ENCODE measurements around the gene CNIH2.
"Not testable (repeated sequence)": the region's sequence is repeated elsewhere in the genome, so short reads cannot be mapped to it uniquely, and the experiment has no call there.

The CNIH2 gene

DNA sequence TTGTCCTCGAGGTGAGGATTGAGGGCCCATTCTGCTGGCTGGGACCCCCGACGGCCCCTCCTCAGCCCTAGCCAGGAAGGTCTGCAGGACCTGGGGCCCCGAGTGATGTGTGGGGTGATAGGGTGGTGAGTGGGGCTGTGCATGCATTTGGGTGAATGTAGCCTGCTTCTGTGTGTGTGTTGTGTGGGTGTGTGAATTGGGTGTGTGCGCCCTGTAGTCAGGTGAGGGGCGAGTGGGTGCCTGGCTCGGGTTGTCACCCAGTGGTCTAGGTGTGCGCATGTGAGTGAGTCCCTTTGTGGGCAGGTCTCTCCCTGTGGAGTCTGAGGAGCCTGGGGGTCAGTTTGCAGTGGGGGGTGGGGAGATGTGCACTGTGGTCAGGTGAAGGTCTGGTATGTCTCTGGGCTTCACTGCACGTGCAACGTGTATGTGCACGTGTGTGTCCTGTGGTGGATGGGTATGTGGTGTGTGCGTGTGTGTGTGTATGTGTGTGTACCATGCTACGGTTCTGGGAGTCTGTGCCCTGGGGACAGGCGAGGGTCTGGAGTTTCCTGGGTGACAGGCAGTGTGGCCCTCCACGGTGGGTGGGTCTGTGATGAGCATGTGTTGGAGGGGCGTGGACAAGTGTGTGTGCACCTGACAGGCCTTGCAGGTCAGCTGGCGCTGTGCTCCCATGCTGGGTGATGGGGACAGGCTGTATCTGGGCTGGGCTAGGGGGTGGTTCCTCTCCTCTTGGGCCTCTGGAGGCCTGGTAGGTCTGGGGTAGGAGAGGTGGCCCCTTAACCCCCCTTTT is 14.8 kb downstream of the CNIH2 start:
- DNase-seq = no peak

DNA sequence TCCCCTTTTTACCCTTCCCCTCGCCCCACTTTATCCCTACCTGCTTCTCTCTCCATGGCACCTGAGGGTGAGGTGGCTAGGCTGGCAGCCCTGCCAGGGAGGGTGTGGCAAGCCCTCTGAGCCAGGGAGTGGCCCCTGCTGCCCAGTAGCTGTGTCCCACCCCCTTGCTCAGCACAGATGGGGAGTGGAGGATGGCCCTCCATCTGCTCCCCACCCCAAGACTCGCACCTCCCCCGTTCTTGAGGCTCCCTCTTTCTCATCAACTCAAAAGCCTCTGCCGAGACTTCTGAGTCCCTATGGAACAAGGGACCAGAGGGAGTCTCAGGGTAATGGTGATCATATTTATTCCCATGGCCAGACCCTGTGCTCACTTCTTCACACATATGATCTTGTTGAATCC is 15.4 kb downstream of the CNIH2 start:
- DNase-seq = no peak

DNA sequence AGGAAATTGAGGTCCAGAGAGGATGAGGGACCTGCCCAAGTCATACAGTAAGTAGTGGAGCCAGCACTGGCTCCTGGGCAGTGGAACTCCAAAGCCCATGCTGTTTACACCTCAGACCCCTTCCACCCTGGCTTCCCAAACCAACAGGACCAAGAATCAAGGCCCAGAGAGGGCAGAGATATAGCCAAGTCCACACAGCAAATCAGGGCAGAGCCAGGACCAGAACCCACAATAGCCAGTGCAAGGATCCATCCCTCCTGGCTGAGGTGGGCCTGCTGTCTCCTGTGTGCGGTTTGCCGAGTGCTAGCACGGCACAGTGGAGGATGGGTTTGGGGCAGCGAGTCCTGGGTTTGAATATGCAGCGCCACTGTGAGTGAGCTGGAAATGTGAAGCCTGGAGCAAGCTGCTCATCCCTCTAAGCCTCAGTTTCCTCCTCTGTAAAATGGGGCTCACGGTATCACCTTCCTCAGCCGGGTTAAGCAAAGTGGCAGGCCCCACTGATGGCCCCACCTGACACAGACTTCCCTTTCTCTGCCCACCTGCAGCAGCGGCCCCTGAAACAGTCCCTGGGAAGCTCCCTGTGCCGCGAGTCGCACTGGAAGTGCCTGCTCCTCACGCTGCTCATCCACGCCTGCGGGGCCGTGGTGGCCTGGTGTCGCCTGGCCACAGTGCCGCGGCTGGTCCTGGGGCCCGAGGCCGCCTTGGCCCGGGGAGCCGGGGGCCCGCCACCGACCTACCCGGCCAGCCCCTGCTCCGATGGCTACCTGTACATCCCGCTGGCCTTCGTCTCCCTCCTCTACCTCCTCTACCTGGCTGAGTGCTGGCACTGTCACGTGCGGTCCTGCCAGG is 16.0 kb downstream of the CNIH2 start:
- DNase-seq = peak; percentile 56

DNA sequence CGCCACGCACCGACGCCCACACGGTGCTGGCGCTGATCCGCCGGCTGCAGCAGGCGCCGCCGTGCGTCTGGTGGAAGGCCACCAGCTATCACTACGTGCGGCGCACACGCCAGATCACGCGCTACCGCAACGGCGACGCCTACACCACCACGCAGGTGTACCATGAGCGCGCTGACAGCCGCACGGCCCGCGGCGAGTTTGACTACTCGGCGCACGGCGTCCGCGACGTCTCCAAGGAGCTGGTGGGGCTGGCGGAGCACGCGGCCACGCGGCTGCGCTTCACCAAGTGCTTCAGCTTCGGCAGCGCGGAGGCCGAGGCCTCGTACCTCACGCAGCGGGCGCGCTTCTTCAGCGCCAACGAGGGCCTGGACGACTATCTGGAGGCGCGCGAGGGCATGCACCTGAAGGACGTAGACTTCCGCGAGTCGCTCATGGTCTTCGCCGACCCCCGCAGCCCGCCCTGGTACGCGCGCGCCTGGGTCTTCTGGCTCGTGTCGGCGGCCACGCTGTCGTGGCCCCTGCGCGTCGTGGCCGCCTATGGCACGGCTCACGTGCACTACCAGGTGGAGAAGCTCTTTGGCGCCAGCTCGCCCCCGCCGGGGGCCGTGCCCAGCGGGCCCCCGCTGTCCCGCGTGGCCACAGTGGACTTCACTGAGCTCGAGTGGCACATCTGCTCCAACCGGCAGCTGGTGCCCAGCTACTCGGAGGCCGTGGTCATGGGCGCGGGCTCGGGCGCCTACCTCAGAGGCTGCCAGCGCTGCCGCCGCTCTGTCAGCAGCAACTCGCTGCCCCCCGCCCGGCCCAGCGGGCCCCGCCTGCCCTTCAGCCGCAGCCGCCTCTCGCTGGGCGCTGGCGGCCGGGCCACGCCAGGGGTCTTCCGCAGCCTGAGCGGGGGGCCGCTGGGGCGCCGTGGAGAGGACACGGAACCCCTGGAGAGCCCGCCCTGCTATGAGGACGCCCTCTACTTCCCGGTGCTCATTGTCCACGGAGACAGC is 16.9 kb downstream of the CNIH2 start:
- DNase-seq = no peak

DNA sequence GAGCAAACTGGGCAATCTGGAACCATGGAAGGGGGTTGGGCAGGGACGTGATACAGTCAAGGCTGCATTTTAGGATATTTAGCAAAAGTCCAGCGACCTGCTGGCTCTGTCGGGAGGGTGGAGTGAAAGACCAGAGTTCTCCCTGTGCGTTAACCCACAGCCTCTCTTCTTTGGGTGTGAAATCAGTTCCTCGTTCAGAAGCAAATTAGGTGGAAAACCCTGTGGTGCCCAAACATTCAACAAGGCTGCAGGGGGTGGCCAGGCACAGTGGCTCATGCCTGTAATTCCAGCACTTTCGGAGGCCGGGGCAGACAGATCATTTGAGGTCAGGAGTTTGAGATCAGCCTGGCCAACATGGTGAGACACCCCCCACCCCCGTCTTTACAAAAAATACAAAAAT is 19.6 kb downstream of the CNIH2 start:
- no peak for DNase-seq

DNA sequence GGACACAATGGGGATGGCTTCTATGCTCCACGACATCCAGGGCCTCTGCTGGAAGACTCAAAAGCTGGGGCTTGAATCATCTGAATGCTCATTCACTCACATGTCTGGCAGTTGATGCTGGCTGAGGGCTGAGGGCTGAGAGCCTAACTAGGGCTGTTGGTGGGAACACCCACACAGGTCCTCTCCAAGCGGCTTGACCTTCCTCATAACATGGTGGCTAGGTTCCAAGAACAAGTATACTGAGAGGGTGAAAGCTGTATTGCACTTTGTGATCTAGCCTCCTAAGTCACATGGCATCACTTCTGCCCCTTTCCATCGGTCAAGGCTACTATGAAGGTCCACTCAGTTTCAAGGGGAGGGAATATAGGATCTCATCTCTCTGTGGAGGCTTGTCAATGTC is 21.2 kb downstream of the CNIH2 start:
- DNase-seq = no peak

DNA sequence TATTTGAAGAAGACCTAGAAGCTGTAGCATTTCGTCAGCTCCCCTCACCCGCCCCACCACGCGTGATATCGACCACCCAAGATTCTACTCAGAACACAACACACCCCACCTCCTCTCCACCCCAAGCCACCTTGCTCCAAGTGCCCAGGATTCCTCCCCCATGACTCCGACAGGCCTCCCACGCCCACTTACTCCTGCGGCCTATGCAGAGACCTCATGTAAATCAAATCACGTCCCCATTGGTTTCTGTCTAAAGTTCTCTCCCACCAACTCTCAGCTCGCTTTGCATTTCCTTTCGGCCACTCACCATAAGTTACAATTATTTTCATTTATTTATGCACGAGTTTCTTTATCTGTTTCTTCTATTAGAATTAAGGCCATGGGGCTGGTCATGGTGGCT is 24.7 kb downstream of the CNIH2 start:
- DNase-seq = no peak

DNA sequence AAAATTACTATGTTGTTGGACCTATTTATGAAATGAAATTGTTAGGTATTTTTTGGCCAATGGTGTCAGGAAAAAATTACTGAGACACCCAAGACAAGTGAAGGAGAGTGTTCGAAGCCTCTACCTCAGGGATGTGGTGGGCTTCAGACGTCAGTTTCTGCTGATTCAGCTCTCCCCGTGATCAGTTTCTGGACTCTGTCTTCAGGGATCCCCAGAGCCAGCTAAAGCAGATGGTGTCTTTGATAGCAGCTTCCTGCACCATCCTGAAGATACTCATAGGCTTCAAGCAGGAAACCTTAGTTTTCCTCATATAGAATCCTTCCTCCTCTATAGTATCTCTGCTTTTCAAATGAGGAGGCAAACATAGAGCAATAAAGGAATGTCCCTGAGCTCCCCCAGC is 31.5 kb downstream of the CNIH2 start:
- DNase-seq = no peak

DNA sequence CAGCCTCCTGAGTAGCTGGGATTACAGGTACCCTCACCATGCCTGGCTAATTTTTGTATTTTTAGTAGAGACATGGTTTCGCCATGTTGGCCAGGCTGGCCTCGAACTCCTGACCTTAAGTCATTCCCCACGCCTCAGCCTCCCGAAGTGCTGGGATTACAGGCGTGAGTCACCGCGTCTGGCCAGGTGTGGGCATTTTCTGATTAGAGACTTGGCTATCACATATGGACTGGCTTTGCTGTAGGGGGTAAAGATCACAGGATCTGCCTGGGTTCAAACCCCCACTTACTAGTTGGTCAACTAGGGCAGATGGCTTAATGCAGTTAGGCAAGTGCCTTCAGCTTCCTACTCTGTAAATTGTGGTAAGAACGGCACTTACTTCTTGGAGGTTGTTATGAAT is 32.3 kb downstream of the CNIH2 start:
- no peak for DNase-seq

DNA sequence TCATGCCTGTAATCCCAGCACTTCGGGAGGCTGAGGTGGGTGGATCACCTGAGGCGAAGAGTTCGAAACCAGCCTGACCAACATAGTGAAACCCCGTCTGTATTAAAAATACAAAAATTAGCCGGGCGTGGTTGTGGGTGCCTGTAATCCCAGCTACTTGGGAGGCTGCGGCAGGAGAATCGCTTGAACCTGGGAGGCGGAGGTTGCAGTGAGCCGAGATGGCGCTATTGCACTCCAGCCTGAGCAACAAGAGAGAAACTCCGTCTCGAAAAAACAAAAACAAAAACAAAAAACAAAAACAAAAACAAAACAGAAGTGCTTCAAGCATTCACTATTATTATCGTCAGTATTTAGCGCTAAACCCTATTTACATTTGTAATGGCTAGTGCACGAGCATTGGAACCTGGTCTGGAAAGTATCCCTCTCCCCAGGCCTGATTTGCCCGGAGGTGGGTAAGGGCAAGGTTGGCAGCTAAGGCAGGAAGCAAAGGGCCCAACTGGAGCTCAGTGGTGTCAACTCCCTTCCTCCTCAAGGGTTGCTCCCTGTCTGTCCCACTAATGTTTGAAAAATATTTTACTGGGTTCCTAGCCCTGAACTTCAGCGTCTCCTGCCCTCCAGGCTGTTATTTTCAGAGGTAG is 32.9 kb downstream of the CNIH2 start:
- DNase-seq = not testable (repeated sequence)

DNA sequence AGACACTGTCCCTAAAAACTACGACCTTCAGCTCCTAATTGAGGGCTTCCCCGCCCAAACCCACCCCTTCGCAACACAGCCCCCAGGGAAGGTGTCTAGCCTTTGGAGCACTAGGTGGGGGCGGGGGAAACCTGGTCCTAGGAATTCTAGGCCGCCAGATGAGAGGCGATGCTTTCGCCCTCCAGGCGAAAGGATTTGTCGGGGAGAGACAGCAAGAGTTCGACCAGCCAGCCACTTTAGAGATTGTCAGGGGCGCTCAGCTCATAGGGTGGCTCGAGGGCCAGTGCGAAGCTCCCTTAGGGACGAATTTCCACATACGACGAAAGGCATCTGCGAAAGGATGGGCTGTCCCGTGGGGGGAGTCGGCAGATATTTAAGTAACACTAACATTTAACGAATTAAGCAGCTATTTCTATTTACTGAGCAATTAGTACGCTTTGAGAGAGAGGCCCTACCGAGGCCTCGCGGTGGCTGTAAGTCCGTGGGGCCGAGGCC is 33.5 kb downstream of the CNIH2 start:
- DNase-seq = no peak

DNA sequence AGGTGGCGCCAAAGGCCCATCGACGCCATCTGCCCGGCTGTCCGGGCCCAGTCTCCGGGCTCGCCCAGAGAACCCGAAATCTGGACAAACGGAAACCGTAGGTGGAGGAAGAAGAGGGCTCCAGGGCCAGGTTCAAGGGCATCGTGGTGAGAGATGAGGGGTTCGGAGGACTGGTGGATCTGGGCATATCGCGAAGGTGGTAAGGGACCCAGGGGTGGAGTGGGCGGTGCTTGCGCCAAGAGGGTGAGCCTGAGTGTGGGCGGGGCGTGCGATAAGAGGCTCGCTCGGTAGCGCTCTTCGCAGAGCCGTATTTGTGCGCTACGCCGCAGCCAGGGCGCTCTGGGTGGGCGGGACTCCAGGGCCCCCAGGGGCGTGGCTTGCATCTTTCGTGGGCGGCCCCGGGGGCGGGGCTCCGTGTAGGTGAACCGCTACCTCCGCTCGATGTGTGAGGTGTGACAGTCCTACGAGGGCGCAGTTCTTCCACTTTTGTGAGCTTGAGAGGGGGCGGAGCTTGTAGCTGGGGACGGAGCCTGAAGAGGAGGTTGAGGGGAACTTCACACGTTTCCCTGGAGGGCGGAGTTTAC is 34.1 kb downstream of the CNIH2 start:
- DNase-seq = peak; percentile 99

DNA sequence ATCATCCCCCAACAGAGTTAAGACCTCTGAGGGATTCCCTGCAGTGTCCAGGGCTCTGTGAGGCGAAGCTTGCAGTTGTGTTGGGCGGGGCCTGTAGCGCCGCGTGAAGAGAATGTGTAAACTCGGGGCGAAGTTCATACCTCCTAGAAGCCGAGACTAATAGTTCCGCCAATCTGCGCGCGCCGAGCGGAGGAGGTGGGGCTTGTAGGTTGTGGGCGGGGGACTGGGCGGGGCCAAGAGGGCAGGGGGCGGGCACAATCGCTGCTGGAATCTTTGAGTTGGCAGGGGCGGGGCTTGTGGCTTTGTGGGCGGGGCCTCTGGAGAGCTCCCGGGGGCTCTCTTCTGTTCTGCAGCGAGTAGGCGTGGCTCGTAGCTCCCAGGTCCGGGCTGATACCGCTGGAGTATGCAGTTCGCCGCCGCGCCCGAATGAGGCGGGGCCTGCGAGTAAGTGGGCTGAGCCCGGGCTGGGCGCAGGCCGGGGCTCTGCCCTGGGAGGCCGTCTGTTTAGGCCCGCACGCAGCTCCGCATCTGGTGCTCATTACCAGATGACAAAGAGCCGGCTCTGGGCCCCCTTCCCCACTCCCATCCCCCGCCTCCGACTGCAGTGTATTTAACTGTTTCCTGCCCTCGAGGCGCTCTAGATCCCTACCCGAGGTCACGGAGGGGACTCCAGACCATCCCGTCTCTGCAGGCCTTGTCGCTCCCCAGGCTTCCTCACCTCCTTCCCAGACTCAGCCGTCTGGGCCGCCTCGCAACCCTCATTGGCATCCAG is 34.8 kb downstream of the CNIH2 start:
- peak; percentile 98 for DNase-seq

DNA sequence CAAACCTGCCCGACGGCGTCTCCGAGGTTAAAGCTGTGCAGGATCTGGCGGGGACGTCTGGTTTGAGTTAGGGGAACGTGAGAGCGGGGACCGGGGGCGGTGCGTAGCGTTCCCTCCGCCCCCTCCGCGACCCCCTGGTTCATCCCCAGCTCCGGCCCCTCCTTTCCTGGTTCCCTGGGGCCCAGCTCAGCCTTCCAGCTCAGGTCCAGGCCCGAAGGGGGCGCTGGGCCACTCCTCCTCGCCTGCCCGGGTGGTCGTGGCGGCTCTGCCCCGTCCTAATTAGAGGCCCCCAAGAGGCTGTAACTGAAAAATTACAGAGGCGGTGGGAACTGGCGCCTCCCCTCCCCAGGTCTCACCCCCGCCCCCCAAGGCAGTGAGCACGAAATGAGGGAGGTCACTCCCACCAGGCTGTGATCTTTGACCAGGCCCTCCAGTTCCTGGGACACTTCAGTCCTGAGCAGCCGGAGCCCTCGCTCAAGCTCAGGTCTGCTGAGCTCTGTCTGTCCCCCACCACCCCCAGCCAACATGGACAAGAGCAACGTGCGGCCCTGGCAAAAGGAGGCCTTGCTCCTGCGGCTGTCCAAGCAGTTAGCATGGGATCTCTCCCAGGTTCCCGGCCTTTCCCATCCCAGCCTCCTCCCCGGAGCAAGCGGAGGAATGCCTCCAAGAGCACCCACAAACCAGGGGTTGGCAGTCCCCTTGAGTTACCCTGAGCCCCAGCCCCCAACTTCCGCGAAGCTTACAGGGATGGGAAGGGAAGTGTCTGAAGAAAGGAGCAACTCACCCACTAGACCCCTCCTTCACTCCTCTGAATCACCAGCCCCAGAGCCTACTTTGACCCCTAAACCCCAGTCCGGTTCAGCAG is 35.6 kb downstream of the CNIH2 start:
- no peak for DNase-seq

DNA sequence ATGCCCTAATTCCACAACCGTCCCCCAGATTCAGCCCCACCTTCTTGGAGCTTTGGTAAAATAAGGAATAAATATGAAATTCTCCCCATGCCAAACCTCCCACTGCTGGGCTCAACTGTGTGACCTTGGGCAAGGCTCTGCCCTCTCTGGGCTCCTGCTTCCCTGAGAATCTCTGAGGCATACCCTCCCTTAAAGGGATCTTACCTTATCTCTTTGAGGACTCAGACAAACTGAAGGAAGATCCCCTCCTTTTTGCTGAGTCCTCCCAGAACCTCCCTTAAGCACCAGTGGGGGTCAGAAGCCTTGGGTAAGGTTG is 36.2 kb downstream of the CNIH2 start:
- DNase-seq = no peak

DNA sequence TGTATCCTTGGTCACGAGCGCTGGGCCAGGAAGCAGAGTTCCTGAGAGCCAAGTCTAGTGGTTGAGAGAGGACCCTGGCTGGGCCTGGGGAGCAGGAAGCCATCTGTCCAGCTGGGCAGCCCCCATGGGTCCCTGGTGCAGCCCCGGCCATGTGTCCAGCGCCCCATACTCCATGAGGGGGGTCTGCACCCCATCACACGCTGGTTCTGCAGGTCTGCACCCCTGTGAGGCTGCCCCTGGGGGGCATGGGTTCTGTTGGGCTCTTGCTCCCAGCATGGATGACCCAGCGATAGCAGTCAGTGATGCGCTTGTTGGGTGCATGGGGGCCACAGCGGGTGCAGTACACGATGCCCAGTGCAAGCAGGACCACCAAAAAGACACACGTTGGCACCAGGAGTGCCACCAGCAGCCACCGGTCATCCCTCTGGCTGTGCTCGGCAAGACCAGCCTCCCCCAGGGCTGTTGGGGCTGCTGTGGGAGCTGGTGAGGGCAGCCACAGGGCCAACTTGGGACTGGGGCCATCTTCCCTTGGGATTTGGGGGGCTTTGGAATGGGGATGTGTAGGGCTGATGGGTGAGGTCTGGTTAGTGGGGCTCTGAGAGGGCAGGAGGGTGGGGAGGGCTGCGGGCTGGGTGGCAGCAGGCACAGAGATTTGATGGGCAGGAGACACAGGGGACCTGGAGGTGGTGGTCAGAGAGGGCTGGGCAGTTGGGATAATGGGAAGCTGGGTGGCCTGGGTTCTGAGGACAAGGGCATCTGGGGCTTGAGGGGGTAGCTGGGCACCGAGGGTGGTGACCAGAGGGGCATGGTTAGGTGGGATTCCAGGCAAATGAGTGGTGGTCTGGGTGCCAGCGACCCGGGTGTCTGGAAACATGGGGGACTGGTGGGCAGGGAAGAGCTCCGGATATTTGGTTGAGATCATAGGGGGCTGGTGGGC is 36.9 kb downstream of the CNIH2 start:
- no peak for DNase-seq

DNA sequence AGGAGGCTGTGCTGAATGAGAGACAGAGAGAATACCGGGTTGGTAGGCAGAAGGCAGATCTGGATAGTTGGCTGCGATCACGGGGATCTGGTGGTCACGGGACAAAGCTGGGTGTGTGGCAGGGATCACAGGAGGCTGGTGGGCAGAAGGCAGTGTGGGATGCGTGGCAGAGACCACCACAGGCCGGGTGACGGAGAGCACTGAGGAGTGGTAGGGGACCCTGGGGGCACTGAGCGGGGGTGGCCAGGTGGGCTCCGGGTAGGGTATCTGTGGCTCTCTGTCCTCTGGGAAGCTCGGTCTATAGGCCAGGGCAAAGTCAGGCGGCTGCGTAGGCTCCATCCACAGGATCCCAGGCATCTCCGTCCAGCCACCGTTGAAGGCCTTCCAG is 37.5 kb downstream of the CNIH2 start:
- no peak for DNase-seq

DNA sequence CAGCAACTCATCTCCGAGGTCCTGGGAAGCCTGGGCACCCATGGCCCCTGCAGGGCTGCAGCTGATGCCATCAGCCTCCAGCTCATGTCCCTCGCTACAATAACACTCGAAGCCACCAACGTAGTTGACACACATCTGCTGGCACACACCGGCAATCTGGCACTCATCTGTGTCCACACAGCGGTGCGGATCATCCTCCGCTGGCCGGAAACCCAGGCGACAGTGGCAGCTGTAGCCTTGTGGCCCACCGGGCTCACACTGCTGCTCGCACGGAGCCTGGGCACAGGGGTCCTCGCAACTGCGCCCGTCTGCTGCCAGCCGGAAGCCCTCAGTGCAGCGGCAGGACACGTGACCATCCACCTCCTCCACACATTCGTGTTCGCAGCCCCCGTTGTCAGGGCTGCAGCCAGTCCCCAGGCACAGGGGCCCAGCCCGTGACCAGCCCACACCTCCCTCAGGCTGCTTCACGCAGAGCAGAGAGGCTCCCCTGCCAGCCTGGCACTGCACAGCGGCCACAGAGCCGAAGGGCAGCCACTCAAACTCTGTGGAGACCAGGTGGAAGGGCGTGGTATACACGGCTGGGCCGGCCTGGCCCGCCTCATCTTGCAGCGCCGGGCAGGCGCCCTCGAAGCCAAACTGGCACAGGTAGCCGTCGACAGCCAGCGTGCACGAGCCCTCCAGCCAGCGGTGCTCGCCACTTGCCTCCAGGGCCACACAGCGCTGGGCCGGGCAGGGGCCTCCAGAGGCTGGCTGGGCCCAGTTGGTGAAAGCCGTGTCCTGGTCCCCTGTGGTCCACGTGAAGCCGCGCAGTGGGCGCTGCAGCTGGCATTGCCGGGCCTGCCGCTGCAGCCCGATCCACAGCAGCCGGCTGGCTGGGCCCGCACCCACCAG is 38.2 kb downstream of the CNIH2 start:
- DNase-seq = no peak
